Measurements from ENCODE around the gene PCDHA3. TPM values are rescaled to one million over a fixed set of nuclear protein-coding genes. Genes with fewer than 3 reads are reported as not detected.
"Not testable (repeated sequence)": the region's sequence is repeated elsewhere in the genome, so short reads cannot be mapped to it uniquely, and the experiment has no call there.

PCDHA3 gene
- total RNA-seq, 1 experiment from 2014 or later = not detected

- Mint-ChIP-seq H3K27ac (ENCODE audit: unreplicated experiment) (no peak within 1 kb of the TSS), H3K4me3 (ENCODE audit: unreplicated experiment) (no peak within 1 kb of the TSS), H3K36me3 (ENCODE audit: insufficient read depth, unreplicated experiment) (no peaks in the 10 kb centered on the region), H3K27me3 (ENCODE audit: insufficient read depth, unreplicated experiment) (no peaks in the 10 kb centered on the region), H3K4me1 (ENCODE audit: low read depth, unreplicated experiment) (no peaks in the 10 kb centered on the region), H3K9me3 (ENCODE audit: unreplicated experiment) (no peaks in the 10 kb centered on the region)
- Histone ChIP-seq H3K4me1 (no peaks in the 10 kb centered on the region), H3K36me3 (ENCODE audit: control insufficient read depth, insufficient read depth, low read length) (no peaks in the 10 kb centered on the region), H3K9me3 (0 out of 2 replicates have a peak, but pooled peaks cover 3% of the 10 kb centered on the region), H3K27me3 (replicated peaks; ENCODE audit: control insufficient read depth, insufficient read depth, low read length) (no peaks in the 10 kb centered on the region), H3K4me3 (ENCODE audit: low read depth, low read length) (no peak within 1 kb of the TSS)
- intact Hi-C loops (cut with micrococcal nuclease; ENCODE audit: unreplicated experiment) = loop anchor here (1.0 kb wide), 1 partner anchor 200 kb away; no protein-coding TSS in a partner anchor
- no peak for TF ChIP-seq CTCF (IDR thresholded peaks at IDR 0.05; ENCODE audit: insufficient read depth in 1 of 2, low read depth in 1 of 2, low read length in 1 of 2, severe bottlenecking in 1 of 2, unreplicated experiment in 1 of 2)
- no TSS peak for BruUV-seq (replicated peaks)
- CTCF ChIA-PET = interaction anchor here (0.6 kb wide), 1 partner anchor 587 kb away, joined by 3 read pairs; no protein-coding TSS in a partner anchor
- POLR2A ChIA-PET = no interaction called here
- DNase-seq = no peak
Measured at GRCh38 chr5:140840978-140841962, 40.4 kb downstream of the PCDHA3 start, which contains the start of gene PCDHA8. Gene PCDHA8 (plus strand): TSS chr5:140841187. CDS start chr5:140841322, 135 bp downstream.

- ChIA-PET POLR2A (no interaction called here), CTCF (no interaction called here)
- intact Hi-C loops (cut with micrococcal nuclease; ENCODE audit: unreplicated experiment) = no loop called here
- H3K9me3 ChIP-seq = peaks cover 7% of the 10 kb centered on the region; the same call in 1 of the 2 replicates
- no peaks in the 10 kb centered on the region for H3K4me1 ChIP-seq
- no peaks in the 10 kb centered on the region for H3K9me3 Mint-ChIP-seq (ENCODE audit: unreplicated experiment)
- BruUV-seq (replicated peaks) = no TSS peak
- H3K36me3 ChIP-seq (ENCODE audit: control insufficient read depth, insufficient read depth, low read length) = no peaks in the 10 kb centered on the region
- H3K4me3 ChIP-seq (ENCODE audit: low read depth, low read length) = no peak overlapping the region
- no peak for DNase-seq
- no peak overlapping the region for H3K4me3 Mint-ChIP-seq (ENCODE audit: unreplicated experiment)
- H3K27me3 Mint-ChIP-seq (ENCODE audit: insufficient read depth, unreplicated experiment) = no peaks in the 10 kb centered on the region
- no peak overlapping the region for H3K27ac Mint-ChIP-seq (ENCODE audit: unreplicated experiment)
- H3K4me1 Mint-ChIP-seq (ENCODE audit: low read depth, unreplicated experiment) = no peaks in the 10 kb centered on the region
- no peaks in the 10 kb centered on the region for H3K36me3 Mint-ChIP-seq (ENCODE audit: insufficient read depth, unreplicated experiment)
- TF ChIP-seq CTCF (IDR thresholded peaks at IDR 0.05; ENCODE audit: insufficient read depth in 1 of 2, low read depth in 1 of 2, low read length in 1 of 2, severe bottlenecking in 1 of 2, unreplicated experiment in 1 of 2) = no peak
- no peaks in the 10 kb centered on the region for H3K27me3 ChIP-seq (replicated peaks; ENCODE audit: control insufficient read depth, insufficient read depth, low read length)
Measured at GRCh38 chr5:140842798-140843733, 42.2 kb downstream of the PCDHA3 start.

GRCh38 chr5:140848139-140849102, 47.6 kb downstream of the PCDHA3 start, which contains the start of gene PCDHA9:
Gene PCDHA9 (plus strand): TSS chr5:140848382. CDS start chr5:140848496, 114 bp downstream.
- H3K4me3 ChIP-seq (ENCODE audit: low read depth, low read length); H3K36me3 Mint-ChIP-seq (ENCODE audit: insufficient read depth, unreplicated experiment); H3K4me3 Mint-ChIP-seq (ENCODE audit: unreplicated experiment); H3K27me3 Mint-ChIP-seq (ENCODE audit: insufficient read depth, unreplicated experiment); intact Hi-C loops (cut with micrococcal nuclease; ENCODE audit: unreplicated experiment); H3K9me3 ChIP-seq; CTCF ChIA-PET; BruUV-seq (replicated peaks); POLR2A ChIA-PET; H3K27me3 ChIP-seq (replicated peaks; ENCODE audit: control insufficient read depth, insufficient read depth, low read length); H3K36me3 ChIP-seq (ENCODE audit: control insufficient read depth, insufficient read depth, low read length); H3K9me3 Mint-ChIP-seq (ENCODE audit: unreplicated experiment); H3K27ac Mint-ChIP-seq (ENCODE audit: unreplicated experiment); H3K4me1 Mint-ChIP-seq (ENCODE audit: low read depth, unreplicated experiment); H3K4me1 ChIP-seq; DNase-seq: not testable (repeated sequence)

GRCh38 chr5:140849831-140850634, 49.2 kb downstream of the PCDHA3 start:
- CTCF ChIA-PET = not testable (repeated sequence)

More at GRCh38 chr5:140849831-140850634, 49.2 kb downstream of the PCDHA3 start:
- BruUV-seq (replicated peaks); H3K4me1 ChIP-seq; H3K9me3 Mint-ChIP-seq (ENCODE audit: unreplicated experiment); H3K27ac Mint-ChIP-seq (ENCODE audit: unreplicated experiment); H3K27me3 Mint-ChIP-seq (ENCODE audit: insufficient read depth, unreplicated experiment); DNase-seq; H3K9me3 ChIP-seq; intact Hi-C loops (cut with micrococcal nuclease; ENCODE audit: unreplicated experiment); H3K4me3 ChIP-seq (ENCODE audit: low read depth, low read length); H3K4me1 Mint-ChIP-seq (ENCODE audit: low read depth, unreplicated experiment); POLR2A ChIA-PET; H3K36me3 Mint-ChIP-seq (ENCODE audit: insufficient read depth, unreplicated experiment); H3K4me3 Mint-ChIP-seq (ENCODE audit: unreplicated experiment); H3K36me3 ChIP-seq (ENCODE audit: control insufficient read depth, insufficient read depth, low read length); H3K27me3 ChIP-seq (replicated peaks; ENCODE audit: control insufficient read depth, insufficient read depth, low read length): not testable (repeated sequence)
